Measurements from ENCODE around the gene RASSF9.

DNA sequence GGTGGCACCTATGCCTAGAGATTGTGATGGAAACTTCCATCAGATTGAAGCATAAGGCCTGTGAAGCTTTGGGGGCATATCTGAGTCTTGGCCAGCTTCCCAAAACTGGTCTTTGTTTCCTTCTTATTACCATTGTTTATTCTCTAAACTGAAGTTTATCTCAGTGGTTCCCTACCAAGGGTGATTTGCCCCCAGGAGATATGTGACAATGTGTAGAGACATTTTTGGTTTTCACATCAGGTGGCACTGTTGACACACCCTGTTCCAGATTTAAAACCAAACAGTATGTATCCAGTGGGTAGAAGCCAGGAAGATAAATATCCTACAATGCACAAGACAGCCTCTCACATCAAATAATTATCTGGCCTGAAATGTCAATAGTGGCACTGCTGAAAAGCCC, 22.1 kb downstream of the RASSF9 start:
- TF ChIP-seq ZNF3 (CRISPR knock-in tag; IDR thresholded peaks at IDR 0.05), result no peak
- no peak for TF ChIP-seq HDGF (IDR thresholded peaks at IDR 0.05)
- TF ChIP-seq, protein P1, sequence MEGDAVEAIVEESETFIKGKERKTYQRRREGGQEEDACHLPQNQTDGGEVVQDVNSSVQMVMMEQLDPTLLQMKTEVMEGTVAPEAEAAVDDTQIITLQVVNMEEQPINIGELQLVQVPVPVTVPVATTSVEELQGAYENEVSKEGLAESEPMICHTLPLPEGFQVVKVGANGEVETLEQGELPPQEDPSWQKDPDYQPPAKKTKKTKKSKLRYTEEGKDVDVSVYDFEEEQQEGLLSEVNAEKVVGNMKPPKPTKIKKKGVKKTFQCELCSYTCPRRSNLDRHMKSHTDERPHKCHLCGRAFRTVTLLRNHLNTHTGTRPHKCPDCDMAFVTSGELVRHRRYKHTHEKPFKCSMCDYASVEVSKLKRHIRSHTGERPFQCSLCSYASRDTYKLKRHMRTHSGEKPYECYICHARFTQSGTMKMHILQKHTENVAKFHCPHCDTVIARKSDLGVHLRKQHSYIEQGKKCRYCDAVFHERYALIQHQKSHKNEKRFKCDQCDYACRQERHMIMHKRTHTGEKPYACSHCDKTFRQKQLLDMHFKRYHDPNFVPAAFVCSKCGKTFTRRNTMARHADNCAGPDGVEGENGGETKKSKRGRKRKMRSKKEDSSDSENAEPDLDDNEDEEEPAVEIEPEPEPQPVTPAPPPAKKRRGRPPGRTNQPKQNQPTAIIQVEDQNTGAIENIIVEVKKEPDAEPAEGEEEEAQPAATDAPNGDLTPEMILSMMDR (IDR thresholded peaks at IDR 0.05 in 2 of 3, conservative IDR thresholded peaks at IDR 0.05 in 1 of 3; ENCODE audit: insufficient read depth in 2 of 3, low read depth in 1 of 3, low read length in 3 of 3), result no peak
- TF ChIP-seq, protein P2, sequence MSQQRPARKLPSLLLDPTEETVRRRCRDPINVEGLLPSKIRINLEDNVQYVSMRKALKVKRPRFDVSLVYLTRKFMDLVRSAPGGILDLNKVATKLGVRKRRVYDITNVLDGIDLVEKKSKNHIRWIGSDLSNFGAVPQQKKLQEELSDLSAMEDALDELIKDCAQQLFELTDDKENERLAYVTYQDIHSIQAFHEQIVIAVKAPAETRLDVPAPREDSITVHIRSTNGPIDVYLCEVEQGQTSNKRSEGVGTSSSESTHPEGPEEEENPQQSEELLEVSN (IDR thresholded peaks at IDR 0.05; ENCODE audit: borderline replicate concordance in 1 of 2, extremely low read depth in 1 of 2, insufficient read depth in 1 of 2, insufficient read length in 1 of 2, low read depth in 1 of 2, low read length in 1 of 2, poor library complexity in 1 of 2, severe bottlenecking in 1 of 2), result no peak
- TF ChIP-seq ZNF165 (CRISPR knock-in tag; IDR thresholded peaks at IDR 0.05; ENCODE audit: borderline replicate concordance), result no peak
- no peak for TF ChIP-seq ZBTB1 (CRISPR knock-in tag; IDR thresholded peaks at IDR 0.05; ENCODE audit: borderline replicate concordance, low read depth)
- no peak for TF ChIP-seq UBTF (IDR thresholded peaks at IDR 0.05; ENCODE audit: borderline replicate concordance in 1 of 2, low read depth in 2 of 2, low read length in 2 of 2)
- TF ChIP-seq HCFC1 (IDR thresholded peaks at IDR 0.05; ENCODE audit: low read depth, low read length), result no peak
- TF ChIP-seq, protein P3, sequence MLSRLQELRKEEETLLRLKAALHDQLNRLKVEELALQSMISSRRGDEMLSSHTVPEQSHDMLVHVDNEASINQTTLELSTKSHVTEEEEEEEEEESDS (CRISPR knock-in tag; IDR thresholded peaks at IDR 0.05), result no peak
- TF ChIP-seq, protein P4, sequence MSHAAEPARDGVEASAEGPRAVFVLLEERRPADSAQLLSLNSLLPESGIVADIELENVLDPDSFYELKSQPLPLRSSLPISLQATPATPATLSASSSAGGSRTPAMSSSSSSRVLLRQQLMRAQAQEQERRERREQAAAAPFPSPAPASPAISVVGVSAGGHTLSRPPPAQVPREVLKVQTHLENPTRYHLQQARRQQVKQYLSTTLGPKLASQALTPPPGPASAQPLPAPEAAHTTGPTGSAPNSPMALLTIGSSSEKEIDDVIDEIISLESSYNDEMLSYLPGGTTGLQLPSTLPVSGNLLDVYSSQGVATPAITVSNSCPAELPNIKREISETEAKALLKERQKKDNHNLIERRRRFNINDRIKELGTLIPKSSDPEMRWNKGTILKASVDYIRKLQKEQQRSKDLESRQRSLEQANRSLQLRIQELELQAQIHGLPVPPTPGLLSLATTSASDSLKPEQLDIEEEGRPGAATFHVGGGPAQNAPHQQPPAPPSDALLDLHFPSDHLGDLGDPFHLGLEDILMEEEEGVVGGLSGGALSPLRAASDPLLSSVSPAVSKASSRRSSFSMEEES (CRISPR knock-in tag; IDR thresholded peaks at IDR 0.05), result no peak

All from K562 (cell line).